HepG2 (cell line): ENCODE data around the gene NCKIPSD. TPM values are rescaled to one million over a fixed set of nuclear protein-coding genes. Genes with fewer than 3 reads are reported as not detected.

Experiments
- BHLHE40 ChIP-seq: IDR thresholded peaks from 2 replicates; pipeline ENCODE4 v1.6.1; 2011; ENCODE audit warnings: low read length, improper control_type of control experiment
- EHMT2 ChIP-seq: fragments of 200-600 bp; sonication (generic); IDR thresholded peaks from 2 replicates; pipeline ENCODE4 v1.7.0; 2017; ENCODE audit warnings: antibody characterized with exemption, low read depth, low read length, borderline replicate concordance
- ETV6 ChIP-seq: sonication (generic); formaldehyde crosslinking; conservative IDR thresholded peaks from 2 replicates; pipeline ENCODE4 v1.4.0; 2020; ENCODE audit warnings: missing genetic modification reagents
- JUN ChIP-seq: sonication (generic); formaldehyde crosslinking; IDR thresholded peaks from 2 replicates; pipeline ENCODE4 v1.4.0; 2020; ENCODE audit warnings: mild to moderate bottlenecking, missing genetic modification reagents
- NFYB ChIP-seq: sonication (generic); formaldehyde crosslinking; IDR thresholded peaks from 2 replicates; pipeline ENCODE4 v1.4.0; 2020; ENCODE audit warnings: missing genetic modification reagents
- NR1H2 ChIP-seq: sonication (generic); formaldehyde crosslinking; IDR thresholded peaks from 2 replicates; pipeline ENCODE4 v1.8.1; 2022; ENCODE audit warnings: low read depth, missing genetic modification reagents, borderline replicate concordance
- SMAD1 ChIP-seq: sonication (generic); formaldehyde crosslinking; IDR thresholded peaks from 2 replicates; pipeline ENCODE4 v1.4.0; 2020; ENCODE audit warnings: missing genetic modification reagents, low read depth, mild to moderate bottlenecking, borderline replicate concordance
- SRSF4 ChIP-seq: fragments of 200-400 bp; formaldehyde crosslinking; IDR thresholded peaks from one replicate; pipeline ENCODE4 v1.6.1; 2018; ENCODE audit warnings: mild to moderate bottlenecking, low read depth, low read length, moderate library complexity; ENCODE audit not compliant: poor library complexity, severe bottlenecking
- ZMAT3 ChIP-seq: sonication (generic); formaldehyde crosslinking; conservative IDR thresholded peaks from 2 replicates; pipeline ENCODE4 v1.7.0; 2021; ENCODE audit warnings: missing genetic modification reagents
- ZNF180 ChIP-seq: sonication (generic); formaldehyde crosslinking; IDR thresholded peaks from 2 replicates; pipeline ENCODE4 v1.4.0; 2020; ENCODE audit warnings: low read depth, missing genetic modification reagents, borderline replicate concordance
- ZNF263 ChIP-seq: sonication (generic); formaldehyde crosslinking; IDR thresholded peaks from 2 replicates; pipeline ENCODE4 v1.4.0; 2020; ENCODE audit warnings: missing genetic modification reagents
- ZNF329 ChIP-seq: sonication (generic); formaldehyde crosslinking; IDR thresholded peaks from 2 replicates; pipeline ENCODE4 v1.9.0; 2021; ENCODE audit warnings: low read depth, mild to moderate bottlenecking, missing genetic modification reagents
- ZNF337 ChIP-seq: sonication (generic); formaldehyde crosslinking; IDR thresholded peaks from 2 replicates; pipeline ENCODE4 v1.5.1; 2020; ENCODE audit warnings: missing genetic modification reagents, low read depth, mild to moderate bottlenecking, borderline replicate concordance
- ZNF567 ChIP-seq: sonication (generic); formaldehyde crosslinking; IDR thresholded peaks from 2 replicates; pipeline ENCODE4 v1.8.1; 2023; ENCODE audit warnings: mild to moderate bottlenecking, missing genetic modification reagents, borderline replicate concordance
- ZNF672 ChIP-seq: sonication (generic); formaldehyde crosslinking; IDR thresholded peaks from 2 replicates; pipeline ENCODE4 v1.8.1; 2022; ENCODE audit warnings: missing genetic modification reagents
- ZNF709 ChIP-seq: sonication (generic); formaldehyde crosslinking; IDR thresholded peaks from 2 replicates; pipeline ENCODE4 v1.5.0; 2020; ENCODE audit warnings: mild to moderate bottlenecking, missing genetic modification reagents
- polyA plus RNA-seq, 8 experiments: library from polyadenylated mRNA; depleted of rRNA in 3 of 8; stranded (reverse) in 7 of 8; unstranded in 1 of 8; fragments of >200 nt; fragmentation: Illumina TruSeq in 4 of 8; extraction: Trizol in 4 of 8; gene quantifications; 2 replicates each; pipeline versions ENCODE4 v1.2.1 to v1.2.3, GENCODE V29; 2011 to 2016; ENCODE audit warnings: low read depth in 4 of 8, missing spikeins in 1 of 8, mixed read lengths in 1 of 8; ENCODE audit not compliant: insufficient read depth in 1 of 8
- total RNA-seq, 5 experiments: library from RNA; depleted of rRNA; stranded (reverse); fragments of >200 nt; fragmentation: Illumina TruSeq; extraction: Trizol; gene quantifications; 2 replicates each; pipeline ENCODE4 v1.2.3, GENCODE V29; 2016; ENCODE audit warnings: low read depth in 1 of 5
- TF ChIP-seq, protein P1 (sequence below): sonication (generic); formaldehyde crosslinking; IDR thresholded peaks from 2 replicates; pipeline ENCODE4 v1.4.0; 2020; ENCODE audit warnings: missing genetic modification reagents, borderline replicate concordance
- TF ChIP-seq, protein P2 (sequence below): sonication (generic); formaldehyde crosslinking; IDR thresholded peaks from 2 replicates; pipeline ENCODE4 v1.8.0; 2022; ENCODE audit warnings: mild to moderate bottlenecking, missing genetic modification reagents, moderate library complexity
- TF ChIP-seq, protein P3 (sequence below): sonication (generic); formaldehyde crosslinking; IDR thresholded peaks from 2 replicates; pipeline ENCODE4 v1.5.0; 2020; ENCODE audit warnings: missing genetic modification reagents
- TF ChIP-seq, protein P4 (sequence below): IDR thresholded peaks from 2 replicates; pipeline ENCODE4 v1.6.1; 2016; ENCODE audit warnings: mild to moderate bottlenecking, missing biosample characterization, missing genetic modification reagents

NCKIPSD gene
- total and polyA plus RNA-seq, 2 of the 13 experiments (the other 11 are each of a cell fraction or from before 2014, with no cell fraction given), result 13.5 to 35.2 TPM

DNA sequence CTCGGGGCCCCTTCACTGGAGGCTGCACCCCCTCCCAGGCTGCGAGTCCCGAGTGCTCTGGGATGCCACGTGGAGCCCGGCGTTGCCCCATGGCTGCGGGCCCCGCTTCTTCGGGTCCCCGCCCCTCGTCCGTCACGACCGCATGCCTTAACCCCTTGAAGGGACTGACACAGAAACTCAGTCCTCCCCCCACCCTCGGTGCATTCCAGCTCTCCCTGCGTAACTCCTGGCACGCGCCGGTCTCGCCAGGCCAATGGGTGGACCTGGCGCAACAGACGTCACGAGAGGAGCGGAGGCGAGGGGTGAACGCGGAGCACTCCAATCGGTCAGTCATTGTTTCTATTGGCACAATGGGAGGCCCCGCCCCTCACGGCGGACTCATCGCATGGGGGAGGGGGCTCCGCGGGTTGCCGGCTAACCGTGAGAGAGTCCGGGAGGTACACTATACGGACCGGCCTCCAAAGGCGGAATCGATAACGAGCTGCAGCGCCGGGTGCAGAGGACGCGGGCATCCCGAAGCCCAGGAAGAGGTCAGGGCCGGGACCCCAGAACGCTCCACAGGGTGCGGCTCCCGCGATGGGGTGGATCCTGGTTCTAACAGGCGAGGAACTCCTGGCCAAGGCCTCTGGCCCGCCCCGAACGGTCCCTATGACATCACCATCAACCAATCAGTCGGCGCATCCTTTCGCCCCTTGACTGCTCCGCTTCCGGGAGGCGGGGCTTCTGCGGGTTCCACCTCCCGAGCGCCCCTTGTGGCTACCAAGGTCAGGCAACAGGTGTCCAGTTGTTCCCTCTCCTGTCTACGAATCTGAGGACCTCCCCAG lies 22.0 kb downstream of the NCKIPSD start (continued):
- TF ChIP-seq, protein P1, sequence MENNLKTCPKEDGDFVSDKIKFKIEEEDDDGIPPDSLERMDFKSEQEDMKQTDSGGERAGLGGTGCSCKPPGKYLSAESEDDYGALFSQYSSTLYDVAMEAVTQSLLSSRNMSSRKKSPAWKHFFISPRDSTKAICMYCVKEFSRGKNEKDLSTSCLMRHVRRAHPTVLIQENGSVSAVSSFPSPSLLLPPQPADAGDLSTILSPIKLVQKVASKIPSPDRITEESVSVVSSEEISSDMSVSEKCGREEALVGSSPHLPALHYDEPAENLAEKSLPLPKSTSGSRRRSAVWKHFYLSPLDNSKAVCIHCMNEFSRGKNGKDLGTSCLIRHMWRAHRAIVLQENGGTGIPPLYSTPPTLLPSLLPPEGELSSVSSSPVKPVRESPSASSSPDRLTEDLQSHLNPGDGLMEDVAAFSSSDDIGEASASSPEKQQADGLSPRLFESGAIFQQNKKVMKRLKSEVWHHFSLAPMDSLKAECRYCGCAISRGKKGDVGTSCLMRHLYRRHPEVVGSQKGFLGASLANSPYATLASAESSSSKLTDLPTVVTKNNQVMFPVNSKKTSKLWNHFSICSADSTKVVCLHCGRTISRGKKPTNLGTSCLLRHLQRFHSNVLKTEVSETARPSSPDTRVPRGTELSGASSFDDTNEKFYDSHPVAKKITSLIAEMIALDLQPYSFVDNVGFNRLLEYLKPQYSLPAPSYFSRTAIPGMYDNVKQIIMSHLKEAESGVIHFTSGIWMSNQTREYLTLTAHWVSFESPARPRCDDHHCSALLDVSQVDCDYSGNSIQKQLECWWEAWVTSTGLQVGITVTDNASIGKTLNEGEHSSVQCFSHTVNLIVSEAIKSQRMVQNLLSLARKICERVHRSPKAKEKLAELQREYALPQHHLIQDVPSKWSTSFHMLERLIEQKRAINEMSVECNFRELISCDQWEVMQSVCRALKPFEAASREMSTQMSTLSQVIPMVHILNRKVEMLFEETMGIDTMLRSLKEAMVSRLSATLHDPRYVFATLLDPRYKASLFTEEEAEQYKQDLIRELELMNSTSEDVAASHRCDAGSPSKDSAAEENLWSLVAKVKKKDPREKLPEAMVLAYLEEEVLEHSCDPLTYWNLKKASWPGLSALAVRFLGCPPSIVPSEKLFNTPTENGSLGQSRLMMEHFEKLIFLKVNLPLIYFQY, result 0 out of 2 replicates have a peak, but pooled peaks have one; percentile 10
- TF ChIP-seq, protein P2, sequence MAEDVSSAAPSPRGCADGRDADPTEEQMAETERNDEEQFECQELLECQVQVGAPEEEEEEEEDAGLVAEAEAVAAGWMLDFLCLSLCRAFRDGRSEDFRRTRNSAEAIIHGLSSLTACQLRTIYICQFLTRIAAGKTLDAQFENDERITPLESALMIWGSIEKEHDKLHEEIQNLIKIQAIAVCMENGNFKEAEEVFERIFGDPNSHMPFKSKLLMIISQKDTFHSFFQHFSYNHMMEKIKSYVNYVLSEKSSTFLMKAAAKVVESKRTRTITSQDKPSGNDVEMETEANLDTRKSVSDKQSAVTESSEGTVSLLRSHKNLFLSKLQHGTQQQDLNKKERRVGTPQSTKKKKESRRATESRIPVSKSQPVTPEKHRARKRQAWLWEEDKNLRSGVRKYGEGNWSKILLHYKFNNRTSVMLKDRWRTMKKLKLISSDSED (CRISPR knock-in tag), result no peak
- no peak; the same call in 1 of the 2 replicates for TF ChIP-seq SMAD1 (CRISPR knock-in tag)
- TF ChIP-seq NR1H2, result no peak
- no peak for TF ChIP-seq ETV6 (CRISPR knock-in tag)
- TF ChIP-seq, protein P3, sequence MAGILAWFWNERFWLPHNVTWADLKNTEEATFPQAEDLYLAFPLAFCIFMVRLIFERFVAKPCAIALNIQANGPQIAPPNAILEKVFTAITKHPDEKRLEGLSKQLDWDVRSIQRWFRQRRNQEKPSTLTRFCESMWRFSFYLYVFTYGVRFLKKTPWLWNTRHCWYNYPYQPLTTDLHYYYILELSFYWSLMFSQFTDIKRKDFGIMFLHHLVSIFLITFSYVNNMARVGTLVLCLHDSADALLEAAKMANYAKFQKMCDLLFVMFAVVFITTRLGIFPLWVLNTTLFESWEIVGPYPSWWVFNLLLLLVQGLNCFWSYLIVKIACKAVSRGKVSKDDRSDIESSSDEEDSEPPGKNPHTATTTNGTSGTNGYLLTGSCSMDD (CRISPR knock-in tag), result no peak
- TF ChIP-seq ZNF337 (CRISPR knock-in tag), result peak; percentile 82; the same call in 1 of the 2 replicates
- peak; percentile 89 for TF ChIP-seq ZMAT3 (CRISPR knock-in tag)
- TF ChIP-seq ZNF567 (CRISPR knock-in tag), result peak; percentile 74; the same call in 1 of the 2 replicates
- no peak for TF ChIP-seq ZNF180 (CRISPR knock-in tag)
- peak; percentile 94 for TF ChIP-seq BHLHE40
- TF ChIP-seq ZNF263 (CRISPR knock-in tag), result peak; percentile 83
- peak; percentile 48; the same call in 1 of the 2 replicates for TF ChIP-seq EHMT2
- peak; percentile 75 for TF ChIP-seq JUN
- TF ChIP-seq ZNF329 (CRISPR knock-in tag), result peak; percentile 8; the same call in 1 of the 2 replicates
- peak; percentile 72 for TF ChIP-seq NFYB (CRISPR knock-in tag)
- TF ChIP-seq ZNF672 (CRISPR knock-in tag), result 0 out of 2 replicates have a peak, but pooled peaks have one; percentile 38
- TF ChIP-seq, protein P4, sequence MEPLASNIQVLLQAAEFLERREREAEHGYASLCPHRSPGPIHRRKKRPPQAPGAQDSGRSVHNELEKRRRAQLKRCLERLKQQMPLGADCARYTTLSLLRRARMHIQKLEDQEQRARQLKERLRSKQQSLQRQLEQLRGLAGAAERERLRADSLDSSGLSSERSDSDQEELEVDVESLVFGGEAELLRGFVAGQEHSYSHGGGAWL (CRISPR knock-in tag), result peak; percentile 78
- TF ChIP-seq SRSF4, result no peak
- peak; percentile 87 for TF ChIP-seq ZNF709 (CRISPR knock-in tag)
